SK-N-SH treated with all-trans-retinoic acid at 6 μM for 48 hours (cell line): ENCODE measurements around the gene IFNA16.

Experiments
- ARNTL ChIP-seq: fragments of 450-650 bp; formaldehyde crosslinking; IDR thresholded peaks from 2 replicates; pipeline ENCODE4 v1.5.0; 2020; ENCODE audit warnings: low read depth, mild to moderate bottlenecking, moderate library complexity, borderline replicate concordance
- CSDC2 ChIP-seq: fragments of 250-450 bp; sonication (Bioruptor Pico); IDR thresholded peaks from 2 replicates; pipeline ENCODE4 v1.5.0; 2020; ENCODE audit warnings: mild to moderate bottlenecking, moderate library complexity
- ISL1 ChIP-seq: fragments of 250-450 bp; sonication (Bioruptor Pico); IDR thresholded peaks from 2 replicates; pipeline ENCODE4 v2.1.2; 2022; ENCODE audit warnings: mild to moderate bottlenecking, moderate library complexity
- SNAI2 ChIP-seq: fragments of 250-450 bp; sonication (Bioruptor Pico); IDR thresholded peaks from 2 replicates; pipeline ENCODE4 v1.5.0; 2020; ENCODE audit warnings: mild to moderate bottlenecking, moderate library complexity
- ZFP3 ChIP-seq: fragments of 250-450 bp; sonication (Bioruptor Pico); IDR thresholded peaks from 2 replicates; pipeline ENCODE4 v1.5.0; 2020; ENCODE audit warnings: mild to moderate bottlenecking, moderate library complexity
- ZFP30 ChIP-seq: fragments of 450-650 bp; formaldehyde crosslinking; IDR thresholded peaks from 2 replicates; pipeline ENCODE4 v1.5.0; 2022; ENCODE audit warnings: mild to moderate bottlenecking, moderate library complexity
- TF ChIP-seq, protein P1 (sequence below): fragments of 250-450 bp; sonication (Bioruptor Pico); IDR thresholded peaks from 2 replicates; pipeline ENCODE4 v1.8.0; 2021; ENCODE audit warnings: low read depth, mild to moderate bottlenecking, moderate library complexity, borderline replicate concordance
- TF ChIP-seq, protein P2 (sequence below): fragments of 250-450 bp; sonication (Bioruptor Pico); IDR thresholded peaks from 2 replicates; pipeline ENCODE4 v1.5.0; 2020; ENCODE audit warnings: mild to moderate bottlenecking, moderate library complexity
- TF ChIP-seq, protein P3 (sequence below): fragments of 250-450 bp; sonication (Bioruptor Pico); IDR thresholded peaks from 2 replicates; pipeline ENCODE4 v1.8.0; 2020; ENCODE audit warnings: mild to moderate bottlenecking, moderate library complexity, borderline replicate concordance

DNA sequence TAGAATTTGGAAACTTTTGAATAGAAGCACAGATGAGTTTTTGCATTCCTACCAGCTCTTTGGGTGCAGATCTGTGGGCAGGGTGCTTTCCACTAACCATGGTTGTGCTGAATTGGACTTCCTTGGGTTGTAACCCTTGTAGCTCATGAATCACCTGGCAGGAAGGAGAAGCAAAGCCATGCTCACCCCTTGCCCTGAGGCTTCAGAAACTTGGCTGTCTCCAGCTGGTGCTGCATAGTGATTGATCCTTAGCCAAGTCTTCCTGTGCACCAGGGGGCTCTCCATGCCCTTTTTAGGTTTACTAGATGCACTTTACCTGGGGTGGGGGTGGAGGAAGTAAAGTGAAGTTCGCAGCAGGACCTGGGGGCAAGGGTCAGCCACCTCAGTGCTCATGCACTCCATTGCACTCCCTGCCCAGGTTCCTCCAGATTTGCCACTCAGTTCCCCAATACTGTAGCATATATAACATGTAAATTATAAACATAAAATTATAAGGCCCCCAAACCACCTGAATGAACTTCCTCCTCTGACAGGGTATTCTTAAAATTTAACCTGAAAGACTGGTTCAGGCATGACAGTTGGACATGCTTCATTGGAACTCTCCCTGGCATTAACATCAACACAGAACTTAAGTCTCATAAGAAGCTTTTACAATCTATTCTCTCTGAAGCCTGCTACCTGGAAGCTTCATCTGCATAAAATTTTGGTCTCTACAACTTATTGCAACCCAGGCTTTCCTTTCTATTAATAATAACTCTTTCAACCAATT, 48.5 kb upstream of the IFNA16 start:
- TF ChIP-seq ZFP3 (CRISPR knock-in tag) = no peak
- no peak for TF ChIP-seq ISL1 (CRISPR knock-in tag)
- no peak for TF ChIP-seq ARNTL (CRISPR knock-in tag)
- TF ChIP-seq, protein P1, sequence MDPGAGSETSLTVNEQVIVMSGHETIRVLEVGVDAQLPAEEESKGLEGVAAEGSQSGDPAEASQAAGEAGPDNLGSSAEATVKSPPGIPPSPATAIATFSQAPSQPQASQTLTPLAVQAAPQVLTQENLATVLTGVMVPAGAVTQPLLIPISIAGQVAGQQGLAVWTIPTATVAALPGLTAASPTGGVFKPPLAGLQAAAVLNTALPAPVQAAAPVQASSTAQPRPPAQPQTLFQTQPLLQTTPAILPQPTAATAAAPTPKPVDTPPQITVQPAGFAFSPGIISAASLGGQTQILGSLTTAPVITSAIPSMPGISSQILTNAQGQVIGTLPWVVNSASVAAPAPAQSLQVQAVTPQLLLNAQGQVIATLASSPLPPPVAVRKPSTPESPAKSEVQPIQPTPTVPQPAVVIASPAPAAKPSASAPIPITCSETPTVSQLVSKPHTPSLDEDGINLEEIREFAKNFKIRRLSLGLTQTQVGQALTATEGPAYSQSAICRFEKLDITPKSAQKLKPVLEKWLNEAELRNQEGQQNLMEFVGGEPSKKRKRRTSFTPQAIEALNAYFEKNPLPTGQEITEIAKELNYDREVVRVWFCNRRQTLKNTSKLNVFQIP (CRISPR knock-in tag) = no peak
- TF ChIP-seq ZFP30 = no peak
- TF ChIP-seq, protein P2, sequence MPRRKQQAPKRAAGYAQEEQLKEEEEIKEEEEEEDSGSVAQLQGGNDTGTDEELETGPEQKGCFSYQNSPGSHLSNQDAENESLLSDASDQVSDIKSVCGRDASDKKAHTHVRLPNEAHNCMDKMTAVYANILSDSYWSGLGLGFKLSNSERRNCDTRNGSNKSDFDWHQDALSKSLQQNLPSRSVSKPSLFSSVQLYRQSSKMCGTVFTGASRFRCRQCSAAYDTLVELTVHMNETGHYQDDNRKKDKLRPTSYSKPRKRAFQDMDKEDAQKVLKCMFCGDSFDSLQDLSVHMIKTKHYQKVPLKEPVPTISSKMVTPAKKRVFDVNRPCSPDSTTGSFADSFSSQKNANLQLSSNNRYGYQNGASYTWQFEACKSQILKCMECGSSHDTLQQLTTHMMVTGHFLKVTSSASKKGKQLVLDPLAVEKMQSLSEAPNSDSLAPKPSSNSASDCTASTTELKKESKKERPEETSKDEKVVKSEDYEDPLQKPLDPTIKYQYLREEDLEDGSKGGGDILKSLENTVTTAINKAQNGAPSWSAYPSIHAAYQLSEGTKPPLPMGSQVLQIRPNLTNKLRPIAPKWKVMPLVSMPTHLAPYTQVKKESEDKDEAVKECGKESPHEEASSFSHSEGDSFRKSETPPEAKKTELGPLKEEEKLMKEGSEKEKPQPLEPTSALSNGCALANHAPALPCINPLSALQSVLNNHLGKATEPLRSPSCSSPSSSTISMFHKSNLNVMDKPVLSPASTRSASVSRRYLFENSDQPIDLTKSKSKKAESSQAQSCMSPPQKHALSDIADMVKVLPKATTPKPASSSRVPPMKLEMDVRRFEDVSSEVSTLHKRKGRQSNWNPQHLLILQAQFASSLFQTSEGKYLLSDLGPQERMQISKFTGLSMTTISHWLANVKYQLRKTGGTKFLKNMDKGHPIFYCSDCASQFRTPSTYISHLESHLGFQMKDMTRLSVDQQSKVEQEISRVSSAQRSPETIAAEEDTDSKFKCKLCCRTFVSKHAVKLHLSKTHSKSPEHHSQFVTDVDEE = no peak
- TF ChIP-seq, protein P3, sequence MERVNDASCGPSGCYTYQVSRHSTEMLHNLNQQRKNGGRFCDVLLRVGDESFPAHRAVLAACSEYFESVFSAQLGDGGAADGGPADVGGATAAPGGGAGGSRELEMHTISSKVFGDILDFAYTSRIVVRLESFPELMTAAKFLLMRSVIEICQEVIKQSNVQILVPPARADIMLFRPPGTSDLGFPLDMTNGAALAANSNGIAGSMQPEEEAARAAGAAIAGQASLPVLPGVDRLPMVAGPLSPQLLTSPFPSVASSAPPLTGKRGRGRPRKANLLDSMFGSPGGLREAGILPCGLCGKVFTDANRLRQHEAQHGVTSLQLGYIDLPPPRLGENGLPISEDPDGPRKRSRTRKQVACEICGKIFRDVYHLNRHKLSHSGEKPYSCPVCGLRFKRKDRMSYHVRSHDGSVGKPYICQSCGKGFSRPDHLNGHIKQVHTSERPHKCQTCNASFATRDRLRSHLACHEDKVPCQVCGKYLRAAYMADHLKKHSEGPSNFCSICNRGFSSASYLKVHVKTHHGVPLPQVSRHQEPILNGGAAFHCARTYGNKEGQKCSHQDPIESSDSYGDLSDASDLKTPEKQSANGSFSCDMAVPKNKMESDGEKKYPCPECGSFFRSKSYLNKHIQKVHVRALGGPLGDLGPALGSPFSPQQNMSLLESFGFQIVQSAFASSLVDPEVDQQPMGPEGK (CRISPR knock-in tag) = no peak
- no peak for TF ChIP-seq CSDC2 (CRISPR knock-in tag)
- TF ChIP-seq SNAI2 (CRISPR knock-in tag) = no peak
